VCaP (cell line): ENCODE data around the gene ACACA.

Source experiments
- H3K27ac ChIP-seq: fragments of 450-650 bp; 2 replicates; pipeline ENCODE4 v1.5.1; 2017
- CTCF ChIP-seq: fragments of 450-650 bp; conservative IDR thresholded peaks from 2 replicates; pipeline ENCODE4 v1.5.1; 2017; ENCODE audit warnings: mild to moderate bottlenecking, moderate library complexity

Gene ACACA

DNA sequence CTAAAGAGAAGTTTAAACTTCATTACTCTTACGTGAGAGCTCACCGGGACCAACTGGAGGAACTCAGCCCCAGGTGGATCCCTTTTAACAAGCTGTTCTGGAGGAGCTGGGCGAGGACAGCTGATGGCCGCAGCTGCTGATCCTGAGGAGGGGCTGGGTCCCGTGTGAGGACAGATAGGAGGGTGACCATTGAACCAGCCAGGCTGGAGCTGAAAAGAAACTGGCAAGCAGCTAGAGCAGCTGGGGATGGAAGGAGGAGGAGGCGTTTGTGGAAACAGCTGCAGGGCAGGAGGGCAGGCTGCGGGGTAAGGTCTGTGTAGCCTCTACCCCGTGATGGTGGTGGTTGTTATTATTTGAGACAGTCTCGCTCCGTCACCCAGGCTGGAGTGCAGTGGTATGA lies 338.4 kb downstream of the ACACA start:
- no peak for TF ChIP-seq CTCF
- H3K27ac ChIP-seq, result no peak overlapping the region

- no peak overlapping the region for H3K27ac ChIP-seq
- TF ChIP-seq CTCF, result no peak
These were observed 339.0 kb downstream of the ACACA start for GRCh38 chr17:37067555-37068111.

DNA sequence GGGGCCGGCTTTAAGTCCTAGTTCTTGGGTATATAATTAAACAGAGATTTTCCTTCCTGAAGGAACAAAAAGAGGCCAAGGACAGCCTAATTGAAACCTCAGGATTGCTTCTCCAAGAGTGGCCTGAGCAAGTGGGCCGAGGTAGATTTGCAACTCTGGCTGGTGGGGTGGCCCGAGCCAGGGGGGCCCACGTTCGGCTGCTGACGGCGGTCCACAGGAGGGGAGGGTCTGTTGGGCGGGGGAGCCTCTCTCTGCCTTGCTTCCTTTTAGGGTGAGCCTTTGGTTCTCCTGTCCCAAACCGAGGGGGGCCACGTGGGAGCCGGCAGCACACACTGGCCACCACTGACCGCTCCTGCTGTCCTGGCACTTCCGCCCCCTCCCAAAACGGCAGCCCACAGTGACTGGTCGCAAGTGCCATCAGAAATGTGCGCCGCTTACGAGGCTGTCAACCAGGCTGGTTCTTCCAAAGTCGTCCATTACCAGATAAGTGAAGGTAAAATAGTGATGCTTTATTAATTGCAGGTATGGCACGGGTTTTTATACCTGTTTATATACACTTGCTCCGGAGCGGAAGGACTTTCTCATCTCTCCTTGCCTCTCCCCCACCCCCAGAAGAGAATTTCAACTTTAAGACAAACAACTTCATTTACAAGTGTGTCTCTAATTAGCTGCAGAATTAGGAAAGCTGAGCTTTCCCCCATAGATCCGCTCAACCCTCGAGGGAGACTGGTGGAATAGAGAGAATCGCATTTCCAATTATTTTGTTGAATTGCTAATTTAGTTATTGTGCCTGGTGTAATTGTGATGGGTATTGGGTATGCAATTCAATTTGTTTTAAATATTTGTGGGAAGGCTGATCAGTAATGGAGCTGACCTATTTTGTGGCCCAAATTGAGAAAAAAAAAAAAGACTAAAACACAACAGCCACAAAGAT lies 340.0 kb downstream of the ACACA start:
- no peak for TF ChIP-seq CTCF
- H3K27ac ChIP-seq, result no peak overlapping the region

DNA sequence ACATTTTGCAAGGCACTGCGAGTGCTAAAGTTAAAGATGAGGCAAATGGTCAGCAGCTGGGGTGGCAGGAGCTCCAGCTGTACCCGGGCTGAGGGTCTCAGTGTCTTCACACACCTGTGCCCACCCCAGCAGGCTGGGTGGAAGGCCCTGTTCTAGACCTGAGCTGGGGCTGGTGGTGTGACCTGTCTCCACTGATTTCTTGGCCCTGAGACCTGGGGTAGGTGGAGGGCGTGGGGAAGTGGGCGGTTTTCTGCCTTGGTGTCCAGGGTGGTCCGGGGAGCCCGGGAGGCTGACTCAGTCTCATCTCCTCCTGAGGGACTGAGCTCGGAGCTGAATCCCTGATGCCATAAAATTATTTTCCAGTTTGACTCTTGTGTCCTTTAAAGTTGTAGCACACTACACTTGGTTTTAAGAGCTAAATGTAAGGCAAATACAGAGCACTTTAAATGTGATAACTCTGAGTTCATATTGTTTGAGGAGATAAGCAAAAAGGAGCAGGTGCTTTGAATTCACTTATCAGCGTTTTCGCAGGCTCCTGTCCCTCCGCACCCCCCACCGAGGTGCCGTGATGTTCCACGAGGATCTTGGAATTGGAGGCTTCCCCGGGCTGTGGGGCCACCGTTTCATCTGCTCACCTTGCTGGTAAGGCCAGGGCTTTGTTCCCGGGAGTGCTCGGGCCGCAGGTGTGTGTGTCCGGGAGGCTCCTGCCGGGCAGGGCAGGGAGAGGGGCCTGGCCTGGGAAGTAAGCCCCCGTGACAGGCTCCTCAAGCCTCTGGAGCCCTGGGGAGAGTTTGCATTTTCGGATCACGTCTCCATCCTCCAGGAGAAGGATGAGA lies 340.9 kb downstream of the ACACA start:
- no peak overlapping the region for H3K27ac ChIP-seq

GRCh38 chr17:37064956-37065355 lies 341.7 kb downstream of the ACACA start:
- no peak for TF ChIP-seq CTCF
- H3K27ac ChIP-seq, result no peak overlapping the region

More for the DNA sequence above, 340.9 kb downstream of the ACACA start:
- no peak for TF ChIP-seq CTCF

DNA sequence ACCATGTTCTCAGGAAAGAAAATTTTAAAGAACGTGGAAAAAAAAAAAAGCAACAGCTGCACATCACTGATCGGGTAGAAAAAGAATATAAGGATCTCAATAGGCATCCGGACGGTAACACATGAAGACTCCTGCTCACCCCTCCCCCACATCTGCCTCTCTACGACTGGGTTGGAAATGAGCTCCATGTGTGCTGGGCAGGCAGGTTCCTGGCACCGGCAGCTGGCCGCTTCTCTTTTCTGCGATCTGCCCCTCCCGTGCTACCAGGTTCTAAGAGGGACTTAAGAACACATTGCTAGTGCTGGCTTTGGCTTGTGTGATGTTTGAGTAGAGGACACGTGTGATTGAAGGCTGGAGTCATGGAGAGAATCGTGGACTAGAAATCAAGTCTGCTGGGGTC lies 342.4 kb downstream of the ACACA start:
- H3K27ac ChIP-seq, result no peak overlapping the region
- no peak for TF ChIP-seq CTCF

GRCh38 chr17:37062021-37062420 lies 344.6 kb downstream of the ACACA start:
- TF ChIP-seq CTCF, result no peak
- no peak overlapping the region for H3K27ac ChIP-seq
